GM12873 (cell line): ENCODE results near the gene JUP.

ENCODE experiments used
- CTCF ChIP-seq: IDR thresholded peaks from 2 replicates; pipeline ENCODE4 v1.5.1; 2012; ENCODE audit warnings: low read depth, mild to moderate bottlenecking, moderate library complexity, low read length, control low read depth; ENCODE audit not compliant: insufficient read depth; ENCODE audit errors: missing control alignments

Gene JUP

GRCh38 chr17:41823141-41823524 is 36.6 kb upstream of the JUP start:
- TF ChIP-seq CTCF: no peak

GRCh38 chr17:41822216-41823140 is 36.0 kb upstream of the JUP start:
- no peak for TF ChIP-seq CTCF

- no peak for TF ChIP-seq CTCF
Observed at GRCh38 chr17:41821776-41822175, 35.3 kb upstream of the JUP start.

- TF ChIP-seq CTCF: no peak
Observed at GRCh38 chr17:41818024-41818423, 31.5 kb upstream of the JUP start.

GRCh38 chr17:41816637-41817320 is 30.3 kb upstream of the JUP start:
- TF ChIP-seq CTCF: no peak

GRCh38 chr17:41814195-41814594 is 27.7 kb upstream of the JUP start:
- TF ChIP-seq CTCF: no peak

- TF ChIP-seq CTCF: no peak
Observed at GRCh38 chr17:41813699-41814124, 27.2 kb upstream of the JUP start.
